ENCODE measurements around the gene UTF1. TPM values are rescaled to one million over a fixed set of nuclear protein-coding genes. Genes with fewer than 3 reads are reported as not detected.
A peak's percentile ranks its signal among the peaks of the same experiment; 100 is the strongest.

Gene UTF1
- total and polyA plus RNA-seq, 3 experiments from 2014 or later, result not detected

DNA sequence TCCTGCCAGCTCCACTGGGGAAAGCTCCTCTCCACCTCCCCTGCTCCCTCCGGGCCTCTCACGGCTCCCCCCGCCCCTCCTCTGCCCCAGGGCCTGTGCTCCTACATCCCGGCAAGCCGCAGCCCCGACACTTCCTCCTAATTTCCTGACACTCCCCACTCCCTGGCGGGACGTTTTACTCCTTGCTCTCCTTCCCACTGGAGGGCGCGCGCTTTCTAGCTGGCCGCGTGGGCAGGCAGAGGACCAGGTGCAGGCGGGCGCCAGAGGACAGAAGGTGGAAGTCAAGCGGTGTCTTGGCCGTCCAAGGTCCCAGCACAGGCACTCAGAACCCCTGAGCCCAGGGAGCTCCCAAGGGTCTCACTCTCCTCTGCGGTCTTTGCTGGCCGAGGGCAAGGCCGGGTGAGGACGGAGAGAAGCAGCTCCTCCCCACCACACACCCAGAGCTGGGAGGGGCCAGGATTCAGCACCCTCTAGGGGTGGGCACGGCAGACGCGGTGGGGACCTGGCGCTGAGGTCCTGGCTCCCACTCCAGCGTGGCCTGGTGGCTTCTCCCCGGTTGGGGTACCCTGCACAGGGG is 27.6 kb downstream of the UTF1 start:
- Mint-ChIP-seq H3K27me3 (no peaks in the 10 kb centered on the region), H3K27ac (peak overlapping the region; percentile 36 to 96 (median 82)), H3K9me3 (no peaks in the 10 kb centered on the region), H3K4me1 (peaks cover 36 to 50% (median 44%) of the 10 kb centered on the region in 3 donors), H3K4me3 (peak overlapping the region in 6 of 7 donors; percentile 16 to 84 (median 44)), H3K36me3 (no peaks in the 10 kb centered on the region)
- DNase-seq, result peak in 1 of 5 donors; percentile 28
- Histone ChIP-seq H3K9me3 (ENCODE audit: low read length) (no peaks in the 10 kb centered on the region), H3K36me3 (ENCODE audit: insufficient read depth, low read length) (no peaks in the 10 kb centered on the region), H3K27me3 (ENCODE audit: insufficient read depth, low read length, poor library complexity, severe bottlenecking) (no peaks in the 10 kb centered on the region), H3K27ac (ENCODE audit: low read depth, low read length) (peak overlapping the region; percentile 9), H3K4me3 (ENCODE audit: low read length) (peak overlapping the region; percentile 15), H3K4me1 (ENCODE audit: insufficient read depth, low read length) (peaks cover 52% of the 10 kb centered on the region)
- ChIA-PET POLR2A (interaction anchor here (0.6 to 2.1 kb wide), 3 partner anchors 17 to 96 kb away, joined by 4 to 8 read pairs (median 5); no protein-coding TSS in a partner anchor), CTCF (interaction anchor here (0.7 to 2.7 kb wide), 10 partner anchors 11 to 72 kb away, joined by 3 to 13 read pairs (median 5); partner anchors contain the start of gene ADAM8)

DNA sequence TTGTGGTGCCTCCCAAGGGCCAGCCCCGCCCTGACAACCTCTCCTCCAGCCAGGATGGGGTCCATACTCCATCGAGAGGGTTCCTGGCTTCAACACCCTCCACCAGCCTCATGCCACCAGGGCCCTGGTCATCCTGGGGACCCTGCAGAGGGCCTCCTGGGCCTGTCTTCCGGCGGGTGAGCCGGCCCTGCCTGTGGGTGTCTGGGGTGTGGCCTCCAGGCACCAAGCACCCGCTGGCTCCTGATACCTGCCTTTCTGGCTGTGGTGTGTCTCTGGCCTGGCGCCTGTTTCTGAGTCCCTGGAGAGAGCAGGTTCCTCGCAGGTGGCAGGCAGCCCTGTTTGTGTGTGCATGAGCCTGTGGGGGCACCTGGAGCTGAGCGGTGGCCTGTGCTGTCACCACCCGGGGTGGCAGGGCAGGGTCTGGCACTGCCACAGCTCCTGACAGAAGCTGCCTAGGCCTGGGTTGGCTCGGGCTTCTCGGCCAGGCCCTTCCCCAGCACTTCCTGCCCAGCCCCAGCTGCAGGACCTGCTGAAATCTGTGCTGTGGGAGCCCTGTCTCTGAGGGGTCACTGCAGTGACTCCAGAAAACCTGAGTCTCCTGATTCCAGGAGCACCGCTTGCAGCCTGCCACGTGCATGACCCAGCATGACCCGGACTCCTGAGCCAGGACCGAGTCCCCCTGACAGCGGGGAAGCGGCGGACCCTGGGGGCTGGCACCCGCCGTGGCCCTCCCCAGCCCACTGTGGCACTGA is 28.2 kb downstream of the UTF1 start:
- Mint-ChIP-seq H3K27me3 (peaks cover 0 to 2% of the 10 kb centered on the region in 2 donors), H3K4me1 (peaks cover 38 to 56% (median 50%) of the 10 kb centered on the region in 3 donors), H3K27ac (peak overlapping the region in 7 of 8 donors; percentile 70 to 97 (median 83)), H3K4me3 (peak overlapping the region in 5 of 7 donors; percentile 33 to 55 (median 53)), H3K9me3 (no peaks in the 10 kb centered on the region), H3K36me3 (peaks cover 0 to 2% (median 0%) of the 10 kb centered on the region in 3 donors)
- Histone ChIP-seq H3K9me3 (ENCODE audit: low read length) (no peaks in the 10 kb centered on the region), H3K27me3 (ENCODE audit: insufficient read depth, low read length, poor library complexity, severe bottlenecking) (no peaks in the 10 kb centered on the region), H3K27ac (ENCODE audit: low read depth, low read length) (peak overlapping the region; percentile 59), H3K36me3 (ENCODE audit: insufficient read depth, low read length) (no peaks in the 10 kb centered on the region), H3K4me3 (ENCODE audit: low read length) (peak overlapping the region; percentile 26), H3K4me1 (ENCODE audit: insufficient read depth, low read length) (peaks cover 58% of the 10 kb centered on the region)
- peak in 2 of 5 donors; percentile 32 to 59 for DNase-seq
- ChIA-PET CTCF (interaction anchor here (0.9 to 2.7 kb wide), 8 partner anchors 12 to 71 kb away, joined by 3 to 13 read pairs (median 6); partner anchors contain the start of gene ADAM8), POLR2A (interaction anchor here (2.1 to 3.7 kb wide), 2 partner anchors 17 to 20 kb away, joined by 8 to 15 read pairs; no protein-coding TSS in a partner anchor)

- peak; percentile 67 to 88 (median 70) for DNase-seq
- H3K36me3 Mint-ChIP-seq, result peaks cover 0 to 3% (median 0%) of the 10 kb centered on the region in 3 donors
- H3K9me3 Mint-ChIP-seq, result no peaks in the 10 kb centered on the region
- CTCF ChIA-PET, result interaction anchor here (0.9 to 2.7 kb wide), 6 partner anchors 12 to 49 kb away, joined by 3 to 13 read pairs (median 6); no protein-coding TSS in a partner anchor
- peak overlapping the region; percentile 26 for H3K4me3 ChIP-seq (ENCODE audit: low read length)
- no peaks in the 10 kb centered on the region for H3K9me3 ChIP-seq (ENCODE audit: low read length)
- H3K36me3 ChIP-seq (ENCODE audit: insufficient read depth, low read length), result no peaks in the 10 kb centered on the region
- H3K27ac Mint-ChIP-seq, result peak overlapping the region; percentile 87 to 99 (median 97)
- peaks cover 0 to 2% of the 10 kb centered on the region in 2 donors for H3K27me3 Mint-ChIP-seq
- H3K4me1 Mint-ChIP-seq, result peaks cover 44 to 64% (median 58%) of the 10 kb centered on the region in 3 donors
- peaks cover 66% of the 10 kb centered on the region for H3K4me1 ChIP-seq (ENCODE audit: insufficient read depth, low read length)
- POLR2A ChIA-PET, result interaction anchor here (2.1 to 3.7 kb wide), 2 partner anchors 16 to 19 kb away, joined by 8 to 15 read pairs; no protein-coding TSS in a partner anchor
- H3K27me3 ChIP-seq (ENCODE audit: insufficient read depth, low read length, poor library complexity, severe bottlenecking), result no peaks in the 10 kb centered on the region
- peak overlapping the region; percentile 56 to 92 (median 80) for H3K4me3 Mint-ChIP-seq
- peak overlapping the region; percentile 59 for H3K27ac ChIP-seq (ENCODE audit: low read depth, low read length)
These were observed 29.0 kb downstream of the UTF1 start for GRCh38 chr10:133258818-133259601.

DNA sequence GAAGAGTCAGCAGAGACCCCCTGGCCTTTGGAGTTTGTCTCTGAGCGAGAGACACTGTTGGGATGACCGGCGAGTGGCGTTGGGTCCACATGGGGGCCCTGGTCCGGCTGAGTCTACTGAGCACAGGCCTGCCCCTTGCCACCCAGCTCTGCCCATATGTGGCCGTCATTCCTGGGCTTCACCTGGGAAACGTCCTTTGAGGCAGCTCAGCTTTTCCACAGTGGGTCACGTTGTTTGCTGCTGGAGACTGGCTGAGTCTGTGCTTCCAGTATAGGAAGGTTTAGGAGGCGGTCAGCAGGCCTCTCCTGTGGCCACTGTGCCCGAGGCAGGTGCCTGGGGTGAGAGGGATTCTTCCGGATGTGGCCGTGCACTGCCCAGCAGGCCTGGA is 29.6 kb downstream of the UTF1 start:
- Mint-ChIP-seq H3K27me3 (peaks cover 0 to 2% of the 10 kb centered on the region in 2 donors), H3K4me3 (peak overlapping the region; percentile 56 to 92 (median 80)), H3K27ac (peak overlapping the region; percentile 87 to 99 (median 97)), H3K9me3 (no peaks in the 10 kb centered on the region), H3K4me1 (peaks cover 50 to 70% (median 64%) of the 10 kb centered on the region in 3 donors), H3K36me3 (peaks cover 0 to 3% (median 0%) of the 10 kb centered on the region in 3 donors)
- Histone ChIP-seq H3K9me3 (ENCODE audit: low read length) (no peaks in the 10 kb centered on the region), H3K27me3 (ENCODE audit: insufficient read depth, low read length, poor library complexity, severe bottlenecking) (no peaks in the 10 kb centered on the region), H3K36me3 (ENCODE audit: insufficient read depth, low read length) (no peaks in the 10 kb centered on the region), H3K4me3 (ENCODE audit: low read length) (no peak overlapping the region), H3K4me1 (ENCODE audit: insufficient read depth, low read length) (peaks cover 72% of the 10 kb centered on the region), H3K27ac (ENCODE audit: low read depth, low read length) (peak overlapping the region; percentile 27)
- no peak for DNase-seq
- ChIA-PET POLR2A (interaction anchor here (2.1 to 3.7 kb wide), 2 partner anchors 15 to 18 kb away, joined by 8 to 15 read pairs; no protein-coding TSS in a partner anchor), CTCF (interaction anchor here (0.9 to 2.7 kb wide), 3 partner anchors 16 to 19 kb away, joined by 3 to 13 read pairs (median 4); no protein-coding TSS in a partner anchor)

GRCh38 chr10:133260895-133261725 is 31.1 kb downstream of the UTF1 start:
- H3K27me3 ChIP-seq (ENCODE audit: insufficient read depth, low read length, poor library complexity, severe bottlenecking), result no peaks in the 10 kb centered on the region
- Mint-ChIP-seq H3K36me3 (peaks cover 0 to 9% (median 0%) of the 10 kb centered on the region in 3 donors), H3K27me3 (peaks cover 0 to 2% of the 10 kb centered on the region in 2 donors), H3K9me3 (no peaks in the 10 kb centered on the region), H3K27ac (peak overlapping the region; percentile 88 to 99 (median 96)), H3K4me3 (peak overlapping the region; percentile 49 to 92 (median 77)), H3K4me1 (peaks cover 57 to 84% (median 76%) of the 10 kb centered on the region in 3 donors)
- ChIA-PET CTCF (interaction anchor here (2.0 kb wide), 1 partner anchor 18 kb away, joined by 6 read pairs; no protein-coding TSS in a partner anchor), POLR2A (interaction anchor here (0.6 to 3.7 kb wide), 2 partner anchors 15 to 17 kb away, joined by 4 to 15 read pairs; partner anchors contain the start of gene ADAM8)
- peaks cover 79% of the 10 kb centered on the region for H3K4me1 ChIP-seq (ENCODE audit: insufficient read depth, low read length)
- peak overlapping the region; percentile 69 for H3K27ac ChIP-seq (ENCODE audit: low read depth, low read length)
- H3K9me3 ChIP-seq (ENCODE audit: low read length), result no peaks in the 10 kb centered on the region
- peak; percentile 62 to 89 (median 76) for DNase-seq
- no peaks in the 10 kb centered on the region for H3K36me3 ChIP-seq (ENCODE audit: insufficient read depth, low read length)
- H3K4me3 ChIP-seq (ENCODE audit: low read length), result peak overlapping the region; percentile 45

GRCh38 chr10:133261726-133262325 is 31.8 kb downstream of the UTF1 start:
- no peaks in the 10 kb centered on the region for H3K9me3 ChIP-seq (ENCODE audit: low read length)
- Mint-ChIP-seq H3K27me3 (peaks cover 0 to 2% of the 10 kb centered on the region in 2 donors), H3K4me1 (peaks cover 57 to 84% (median 76%) of the 10 kb centered on the region in 3 donors), H3K9me3 (no peaks in the 10 kb centered on the region), H3K36me3 (peaks cover 0 to 9% (median 0%) of the 10 kb centered on the region in 3 donors), H3K27ac (peak overlapping the region; percentile 76 to 99 (median 91)), H3K4me3 (peak overlapping the region; percentile 73 to 92 (median 79))
- peak overlapping the region; percentile 45 for H3K4me3 ChIP-seq (ENCODE audit: low read length)
- peak; percentile 75 to 91 (median 82) for DNase-seq
- peak overlapping the region; percentile 69 for H3K27ac ChIP-seq (ENCODE audit: low read depth, low read length)
- CTCF ChIA-PET, result interaction anchor here (1.1 to 2.0 kb wide), 5 partner anchors 13 to 68 kb away, joined by 3 to 6 read pairs (median 5); no protein-coding TSS in a partner anchor
- POLR2A ChIA-PET, result interaction anchor here (1.3 to 3.7 kb wide), 2 partner anchors 16 kb away, joined by 7 to 15 read pairs; no protein-coding TSS in a partner anchor
- no peaks in the 10 kb centered on the region for H3K27me3 ChIP-seq (ENCODE audit: insufficient read depth, low read length, poor library complexity, severe bottlenecking)
- H3K36me3 ChIP-seq (ENCODE audit: insufficient read depth, low read length), result no peaks in the 10 kb centered on the region
- H3K4me1 ChIP-seq (ENCODE audit: insufficient read depth, low read length), result peaks cover 78% of the 10 kb centered on the region

All from CD8-positive, alpha-beta memory T cell (primary cell).